ENCODE data around the gene BRIX1.

DNA sequence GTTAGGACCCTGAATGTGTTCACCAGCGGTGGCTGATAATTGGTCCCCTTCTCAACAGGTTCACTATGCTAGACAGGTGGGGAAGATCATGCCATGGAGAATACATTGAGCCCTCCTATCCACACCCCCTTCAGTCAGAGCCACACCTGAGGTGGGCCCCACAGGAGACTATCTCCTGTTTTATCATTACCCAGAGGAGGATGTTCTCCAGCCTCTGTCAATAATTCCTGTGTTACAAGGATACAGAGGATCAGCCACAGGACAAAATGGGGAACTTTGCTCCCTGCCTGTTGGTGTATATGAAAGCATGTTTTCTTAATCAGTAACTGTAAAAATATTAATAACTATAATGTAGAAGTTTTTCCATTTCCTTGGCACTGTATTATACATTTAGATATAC lies 26.1 kb upstream of the BRIX1 start:
- TF ChIP-seq POLR2AphosphoS5 (IDR thresholded peaks at IDR 0.05; ENCODE audit: borderline replicate concordance, low read depth, low read length) (no peak), EZH2 (IDR thresholded peaks at IDR 0.05) (no peak), FOXP2 (optimal IDR thresholded peaks at IDR 0.05; ENCODE audit: control extremely low read depth, extremely low read length, insufficient read depth) (no peak)
